OCI-LY3 (cell line): ENCODE results near the gene ARHGAP22.

Source experiments
- H2AFZ ChIP-seq: fragments of 200-600, 300-600 bp; shearing (Covaris generic); 2 replicates; pipeline ENCODE4 v1.6.0; 2014; ENCODE audit warnings: antibody characterized with exemption, low read depth, low read length
- H3K27ac ChIP-seq: fragments of 200-600, 300-600 bp; sonication (generic); 2 replicates; pipeline ENCODE4 v1.5.1; 2014; ENCODE audit warnings: mild to moderate bottlenecking, low read length, moderate library complexity, mixed read lengths
- H3K27me3 ChIP-seq: fragments of 200-600, 300-600 bp; sonication (generic); 2 replicates; pipeline ENCODE4 v1.6.1; 2014; ENCODE audit warnings: low read depth, low read length, mixed read lengths
- H3K36me3 ChIP-seq: fragments of 200-600, 300-600 bp; sonication (generic); replicated peaks from 2 replicates; pipeline ENCODE3; 2014; ENCODE audit warnings: low read depth, low read length, mixed read lengths
- H3K4me1 ChIP-seq: fragments of 300-600, 200-600 bp; sonication (generic); 2 replicates; pipeline ENCODE4 v1.6.1; 2014; ENCODE audit warnings: low read length, mixed read lengths
- H3K4me2 ChIP-seq: fragments of 200-600, 300-600 bp; sonication (generic); 2 replicates; pipeline ENCODE4 v1.6.1; 2014; ENCODE audit warnings: low read length, mixed read lengths
- H3K4me3 ChIP-seq: fragments of 300-600, 200-600 bp; sonication (generic); 2 replicates; pipeline ENCODE4 v1.5.1; 2014; ENCODE audit warnings: antibody characterized with exemption, mild to moderate bottlenecking, low read length, moderate library complexity
- H3K79me2 ChIP-seq: fragments of 300-600, 200-600 bp; shearing (Covaris generic); 2 replicates; pipeline ENCODE4 v1.6.1; 2014; ENCODE audit warnings: mild to moderate bottlenecking, low read length, mixed read lengths
- H3K9ac ChIP-seq: fragments of 300-600, 200-600 bp; shearing (Covaris generic); 2 replicates; pipeline ENCODE4 v1.6.0; 2014; ENCODE audit warnings: mild to moderate bottlenecking, low read length, moderate library complexity
- H3K9me3 ChIP-seq: fragments of 200-600, 300-600 bp; shearing (Covaris generic); 2 replicates; pipeline ENCODE4 v1.6.1; 2014; ENCODE audit warnings: low read length, mixed read lengths; ENCODE audit not compliant: insufficient read depth
- H4K20me1 ChIP-seq: fragments of 200-600, 300-600 bp; sonication (generic); 2 replicates; pipeline ENCODE4 v1.6.1; 2016; ENCODE audit warnings: low read length, mixed read lengths; ENCODE audit not compliant: insufficient read depth
- EZH2phosphoT487 ChIP-seq: fragments of 200-600 bp; shearing (Covaris generic); IDR thresholded peaks from 2 replicates; pipeline ENCODE4 v1.6.1; 2018; ENCODE audit warnings: antibody characterized with exemption, mixed run types, low read depth
- TF ChIP-seq, protein P1 (sequence below): fragments of 200-600, 300-600 bp; sonication (generic); IDR thresholded peaks from 2 replicates; pipeline ENCODE4 v1.5.1; 2014; ENCODE audit warnings: antibody characterized with exemption, low read length, low read depth

Gene ARHGAP22

DNA sequence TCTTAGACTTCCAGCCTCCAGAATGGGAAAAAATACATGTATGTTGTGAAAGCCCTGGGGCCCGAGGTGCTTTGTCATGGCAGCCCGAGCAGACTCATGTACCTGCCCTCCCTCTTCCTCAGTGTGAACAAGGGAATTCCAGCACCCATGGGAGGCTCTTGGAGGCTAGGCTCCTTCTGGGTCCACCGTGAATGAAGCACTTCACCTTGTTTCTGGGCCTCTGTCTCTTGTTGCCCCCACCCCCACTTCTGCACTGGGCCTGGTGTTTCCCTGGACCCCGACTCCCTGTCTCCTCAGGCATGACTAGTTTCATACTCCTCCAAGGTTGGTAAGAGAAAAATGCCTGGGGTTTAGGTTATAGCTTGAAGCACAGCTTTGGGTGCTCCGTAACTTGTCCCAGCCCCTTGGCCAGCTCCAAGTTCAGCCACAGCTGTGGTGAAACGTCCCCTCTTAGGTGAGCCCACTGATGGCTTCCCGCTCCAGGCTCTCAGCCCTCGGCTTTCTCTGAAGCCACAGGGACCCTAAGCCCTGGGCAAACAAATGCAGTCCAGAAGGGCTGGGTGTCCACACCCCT, 30.2 kb upstream of the ARHGAP22 start:
- Histone ChIP-seq H3K79me2 (no peaks in the 10 kb centered on the region), H3K9ac (peak overlapping the region; percentile 29; the same call in 1 of the 2 replicates), H3K36me3 (no peaks in the 10 kb centered on the region), H4K20me1 (no peaks in the 10 kb centered on the region), H3K27ac (no peak overlapping the region), H3K27me3 (peaks cover 68% of the 10 kb centered on the region), H3K4me2 (peak overlapping the region; percentile 75), H3K4me1 (peaks cover 32% of the 10 kb centered on the region), H3K9me3 (no peaks in the 10 kb centered on the region), H3K4me3 (0 out of 2 replicates have a peak overlapping the region, but pooled peaks have one; percentile 51), H2AFZ (no peak overlapping the region; the same call in 1 of the 2 replicates)
- TF ChIP-seq, protein P1, sequence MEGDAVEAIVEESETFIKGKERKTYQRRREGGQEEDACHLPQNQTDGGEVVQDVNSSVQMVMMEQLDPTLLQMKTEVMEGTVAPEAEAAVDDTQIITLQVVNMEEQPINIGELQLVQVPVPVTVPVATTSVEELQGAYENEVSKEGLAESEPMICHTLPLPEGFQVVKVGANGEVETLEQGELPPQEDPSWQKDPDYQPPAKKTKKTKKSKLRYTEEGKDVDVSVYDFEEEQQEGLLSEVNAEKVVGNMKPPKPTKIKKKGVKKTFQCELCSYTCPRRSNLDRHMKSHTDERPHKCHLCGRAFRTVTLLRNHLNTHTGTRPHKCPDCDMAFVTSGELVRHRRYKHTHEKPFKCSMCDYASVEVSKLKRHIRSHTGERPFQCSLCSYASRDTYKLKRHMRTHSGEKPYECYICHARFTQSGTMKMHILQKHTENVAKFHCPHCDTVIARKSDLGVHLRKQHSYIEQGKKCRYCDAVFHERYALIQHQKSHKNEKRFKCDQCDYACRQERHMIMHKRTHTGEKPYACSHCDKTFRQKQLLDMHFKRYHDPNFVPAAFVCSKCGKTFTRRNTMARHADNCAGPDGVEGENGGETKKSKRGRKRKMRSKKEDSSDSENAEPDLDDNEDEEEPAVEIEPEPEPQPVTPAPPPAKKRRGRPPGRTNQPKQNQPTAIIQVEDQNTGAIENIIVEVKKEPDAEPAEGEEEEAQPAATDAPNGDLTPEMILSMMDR: no peak
- TF ChIP-seq EZH2phosphoT487: no peak

DNA sequence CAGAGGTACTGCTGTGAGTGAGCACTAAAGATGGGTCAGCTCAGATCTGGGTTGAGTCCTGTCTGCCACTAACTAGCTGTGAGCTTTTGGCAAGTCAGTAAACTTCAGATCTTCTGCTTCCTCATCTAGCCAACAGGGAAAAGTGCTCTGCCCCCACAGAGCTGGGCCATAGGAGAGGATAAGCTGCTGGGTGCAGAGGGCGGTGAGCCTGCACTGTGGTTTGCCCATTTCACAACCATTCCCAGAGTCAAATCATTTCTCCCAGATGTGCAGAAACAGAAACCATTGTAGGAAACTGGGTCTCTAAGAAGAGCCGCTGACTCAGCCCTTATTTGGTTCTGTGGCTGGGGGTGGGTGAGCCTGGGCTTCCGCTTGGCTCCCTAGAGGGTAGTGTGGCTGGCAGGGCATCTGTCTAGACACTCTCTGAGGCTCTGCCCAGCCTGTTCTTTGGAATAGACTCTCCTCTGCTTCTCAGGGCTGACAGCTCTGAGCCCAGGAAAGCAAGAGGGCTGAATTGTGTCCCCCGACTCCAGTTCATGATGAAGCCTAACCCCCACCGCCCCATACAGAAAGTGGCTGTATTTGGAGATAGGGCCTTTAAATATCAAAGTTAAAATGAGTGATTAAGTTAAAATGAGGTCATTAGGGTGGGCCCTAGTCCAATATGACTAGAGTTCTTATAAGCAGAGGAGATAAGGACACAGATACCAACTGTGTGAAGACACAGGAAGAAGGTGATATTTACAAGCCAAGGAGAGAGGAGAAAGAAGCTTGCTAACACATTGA, 29.5 kb upstream of the ARHGAP22 start:
- peak overlapping the region; percentile 75 for H3K4me2 ChIP-seq
- peaks cover 26% of the 10 kb centered on the region for H3K4me1 ChIP-seq
- H4K20me1 ChIP-seq: no peaks in the 10 kb centered on the region
- TF ChIP-seq, protein P1: no peak
- TF ChIP-seq EZH2phosphoT487: no peak
- peak overlapping the region; percentile 51 for H3K4me3 ChIP-seq
- no peaks in the 10 kb centered on the region for H3K36me3 ChIP-seq
- peak overlapping the region; percentile 10; the same call in 1 of the 2 replicates for H2AFZ ChIP-seq
- peak overlapping the region; percentile 29; the same call in 1 of the 2 replicates for H3K9ac ChIP-seq
- peaks cover 63% of the 10 kb centered on the region for H3K27me3 ChIP-seq
- H3K9me3 ChIP-seq: no peaks in the 10 kb centered on the region
- H3K27ac ChIP-seq: no peak overlapping the region
- no peaks in the 10 kb centered on the region for H3K79me2 ChIP-seq

DNA sequence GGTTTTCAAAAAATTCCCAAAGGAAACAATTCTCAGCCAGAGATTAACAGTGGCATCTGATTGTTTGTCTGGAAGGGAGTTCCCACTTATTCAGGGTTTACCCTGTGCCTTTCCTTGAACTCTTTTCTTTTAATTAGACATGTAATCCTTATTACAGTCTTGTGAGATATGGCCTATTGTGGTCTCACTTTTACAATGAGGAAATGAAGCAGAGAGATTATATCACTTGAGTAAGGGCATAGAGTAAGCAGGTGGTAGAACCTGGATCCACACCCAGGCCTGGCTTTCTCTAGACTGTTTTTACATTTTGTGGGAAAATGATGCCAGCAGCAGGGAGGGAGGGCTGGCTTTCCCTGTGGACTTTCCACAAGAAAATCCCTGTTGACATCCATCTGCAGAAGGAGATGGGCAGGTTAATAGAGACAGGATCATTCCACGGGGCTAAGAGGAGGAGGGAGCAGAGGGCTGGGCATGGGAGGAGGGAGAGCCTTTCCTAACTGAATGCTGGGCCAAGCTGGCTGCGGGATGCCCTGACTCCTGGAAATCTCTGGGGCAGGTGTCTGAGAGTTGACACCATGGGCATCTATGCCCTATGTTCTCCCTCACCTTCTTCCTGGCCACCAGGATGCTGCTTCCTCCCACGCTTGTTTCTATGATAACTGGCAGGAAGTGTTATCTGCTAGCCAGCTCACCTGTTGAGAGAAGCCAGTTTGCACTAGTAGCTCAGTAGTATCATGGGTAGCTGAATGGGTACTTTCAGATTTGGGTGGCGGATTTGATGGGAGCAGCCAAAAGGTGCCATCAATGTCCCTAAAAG, 28.7 kb upstream of the ARHGAP22 start:
- Histone ChIP-seq H3K4me3 (peak overlapping the region; percentile 51), H3K27ac (no peak overlapping the region), H3K79me2 (no peaks in the 10 kb centered on the region), H4K20me1 (no peaks in the 10 kb centered on the region), H3K4me2 (peak overlapping the region; percentile 75), H2AFZ (peak overlapping the region; percentile 10; the same call in 1 of the 2 replicates), H3K27me3 (peaks cover 55% of the 10 kb centered on the region), H3K4me1 (peaks cover 21% of the 10 kb centered on the region), H3K9me3 (no peaks in the 10 kb centered on the region), H3K36me3 (no peaks in the 10 kb centered on the region), H3K9ac (no peak overlapping the region; the same call in 1 of the 2 replicates)
- TF ChIP-seq EZH2phosphoT487: no peak
- TF ChIP-seq, protein P1: no peak
